ENCODE results near the gene PCDHGA1. TPM values are rescaled to one million over a fixed set of nuclear protein-coding genes. Genes with fewer than 3 reads are reported as not detected.

PCDHGA1 gene
- total RNA-seq, 1 donor from 2014 or later, result 0.80 TPM

GRCh38 chr5:141512911-141513626 is 182.8 kb downstream of the PCDHGA1 start:
- no peak for DNase-seq (ENCODE audit: low read depth)

- DNase-seq (ENCODE audit: low read depth), result peak; percentile 95
Measured at GRCh38 chr5:141513627-141514329, 183.5 kb downstream of the PCDHGA1 start.

GRCh38 chr5:141514330-141515133 is 184.2 kb downstream of the PCDHGA1 start:
- DNase-seq (ENCODE audit: low read depth), result peak; percentile 64

GRCh38 chr5:141515141-141515540 is 184.8 kb downstream of the PCDHGA1 start:
- DNase-seq (ENCODE audit: low read depth), result no peak

- DNase-seq (ENCODE audit: low read depth), result no peak
Measured at GRCh38 chr5:141515946-141516671, 185.8 kb downstream of the PCDHGA1 start.

GRCh38 chr5:141516672-141517025 is 186.3 kb downstream of the PCDHGA1 start:
- no peak for DNase-seq (ENCODE audit: low read depth)

- no peak for DNase-seq (ENCODE audit: low read depth)
Measured at GRCh38 chr5:141517312-141517711, 187.0 kb downstream of the PCDHGA1 start.

GRCh38 chr5:141517880-141518617 is 187.7 kb downstream of the PCDHGA1 start:
- DNase-seq (ENCODE audit: low read depth), result no peak

GRCh38 chr5:141518618-141519015 is 188.3 kb downstream of the PCDHGA1 start:
- DNase-seq (ENCODE audit: low read depth), result no peak

GRCh38 chr5:141519605-141520565 is 189.6 kb downstream of the PCDHGA1 start:
- DNase-seq (ENCODE audit: low read depth), result no peak

GRCh38 chr5:141521244-141521781 is 191.0 kb downstream of the PCDHGA1 start:
- peak; percentile 100 for DNase-seq (ENCODE audit: low read depth)

- DNase-seq (ENCODE audit: low read depth), result no peak
Measured at GRCh38 chr5:141522301-141522700, 192.0 kb downstream of the PCDHGA1 start.

- no peak for DNase-seq (ENCODE audit: low read depth)
Measured at GRCh38 chr5:141523991-141524390, 193.7 kb downstream of the PCDHGA1 start.

- DNase-seq (ENCODE audit: low read depth), result peak; percentile 88
Measured at GRCh38 chr5:141524604-141525597, 194.6 kb downstream of the PCDHGA1 start.

- peak; percentile 56 for DNase-seq (ENCODE audit: low read depth)
Measured at GRCh38 chr5:141525653-141526052, 195.3 kb downstream of the PCDHGA1 start.

- DNase-seq (ENCODE audit: low read depth), result no peak
Measured at GRCh38 chr5:141527426-141527825, 197.1 kb downstream of the PCDHGA1 start.

- DNase-seq (ENCODE audit: low read depth), result no peak
Measured at GRCh38 chr5:141528291-141528984, 198.1 kb downstream of the PCDHGA1 start.

GRCh38 chr5:141529002-141529401 is 198.7 kb downstream of the PCDHGA1 start:
- no peak for DNase-seq (ENCODE audit: low read depth)
